HG03159 (cell line): ENCODE measurements around the gene BOC.

ENCODE experiments used
- ATAC-seq: cut with Tn5 transposase; IDR thresholded peaks from one replicate; pipeline ENCODE4 v1.9.1; 2021; ENCODE audit warnings: mild to moderate bottlenecking, moderate library complexity; ENCODE audit not compliant: unreplicated experiment

BOC gene

DNA sequence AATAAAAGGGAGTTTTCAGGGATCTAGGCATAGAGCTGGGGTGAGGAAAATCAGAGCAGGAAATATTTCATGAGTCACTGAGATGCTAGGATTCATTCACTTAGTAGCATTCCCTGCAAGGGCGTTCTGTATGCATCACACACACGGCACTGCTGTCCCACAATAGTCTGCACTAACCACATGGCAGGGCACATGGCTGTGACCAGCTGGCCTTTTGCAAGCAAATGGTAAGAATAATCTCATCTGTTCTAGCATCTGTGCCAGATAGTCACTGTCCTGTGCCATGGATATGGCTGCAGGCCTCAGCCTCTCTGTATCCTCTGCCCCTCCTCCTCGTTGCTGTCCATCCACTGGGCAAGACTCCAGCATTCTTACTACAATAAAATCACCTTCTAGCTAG lies 37.8 kb downstream of the BOC start:
- ATAC-seq, result no peak

DNA sequence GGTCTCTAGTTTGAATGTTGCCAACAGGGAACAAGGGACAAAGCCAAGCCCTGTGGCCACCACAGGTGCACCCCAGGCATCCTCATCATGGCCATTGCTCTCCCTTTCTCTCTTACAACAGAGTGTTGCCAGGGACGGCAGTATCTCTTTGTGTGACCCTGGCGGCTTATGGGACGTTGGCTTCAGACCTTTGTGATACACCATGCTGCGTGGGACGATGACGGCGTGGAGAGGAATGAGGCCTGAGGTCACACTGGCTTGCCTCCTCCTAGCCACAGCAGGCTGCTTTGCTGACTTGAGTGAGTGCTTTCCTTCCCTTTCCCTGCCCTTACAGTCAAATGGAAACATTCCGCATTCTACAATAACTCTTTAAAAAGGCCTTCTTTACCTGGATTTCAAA lies 38.2 kb downstream of the BOC start:
- no peak for ATAC-seq

DNA sequence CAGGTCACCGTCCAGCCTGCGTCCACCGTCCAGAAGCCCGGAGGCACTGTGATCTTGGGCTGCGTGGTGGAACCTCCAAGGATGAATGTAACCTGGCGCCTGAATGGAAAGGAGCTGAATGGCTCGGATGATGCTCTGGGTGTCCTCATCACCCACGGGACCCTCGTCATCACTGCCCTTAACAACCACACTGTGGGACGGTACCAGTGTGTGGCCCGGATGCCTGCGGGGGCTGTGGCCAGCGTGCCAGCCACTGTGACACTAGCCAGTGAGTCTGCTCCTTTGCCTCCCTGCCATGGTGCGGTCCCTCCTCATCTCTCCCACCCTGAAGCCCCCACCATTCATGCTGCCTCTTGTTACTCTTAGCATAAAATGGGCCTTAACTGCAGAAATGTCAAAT lies 39.2 kb downstream of the BOC start:
- no peak for ATAC-seq

DNA sequence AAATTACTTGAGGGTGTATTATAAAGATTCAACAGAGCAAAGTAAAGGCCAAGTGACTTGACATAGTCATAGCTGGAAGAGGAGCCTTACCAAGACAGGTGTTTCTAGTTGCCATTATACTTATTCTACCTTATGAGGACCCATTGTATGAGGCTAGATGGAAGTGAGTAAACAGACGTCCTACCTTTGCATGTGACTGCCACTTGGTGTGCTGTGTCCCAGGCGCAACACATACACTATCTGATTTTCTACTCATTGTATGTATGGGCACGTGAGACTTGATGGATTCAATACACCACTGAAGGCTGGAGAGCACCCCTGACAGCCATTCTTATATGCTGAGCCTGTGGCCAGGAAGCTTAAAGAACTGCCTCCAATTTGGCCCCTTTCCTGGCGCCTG lies 40.5 kb downstream of the BOC start:
- no peak for ATAC-seq

DNA sequence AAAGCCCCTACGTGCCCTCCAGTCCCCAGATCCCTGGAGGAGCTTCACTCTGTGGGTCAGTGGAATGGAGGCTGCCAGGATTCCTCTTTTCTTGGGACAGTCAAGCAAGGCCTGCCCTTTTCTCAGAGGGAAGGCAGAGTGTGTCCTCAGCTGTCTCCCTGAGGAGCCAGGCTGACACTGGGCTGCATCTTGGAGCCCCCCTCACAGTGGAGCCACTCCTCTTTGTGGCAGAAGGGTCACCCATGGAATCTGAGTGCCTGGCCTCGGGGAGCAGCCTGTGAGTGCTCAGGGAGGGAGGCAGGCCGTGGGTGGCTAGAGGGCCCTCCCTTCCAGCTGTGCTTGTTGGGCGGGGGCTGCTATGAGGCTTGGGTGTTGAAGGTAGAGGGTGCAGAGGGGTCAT lies 41.2 kb downstream of the BOC start:
- ATAC-seq, result no peak

DNA sequence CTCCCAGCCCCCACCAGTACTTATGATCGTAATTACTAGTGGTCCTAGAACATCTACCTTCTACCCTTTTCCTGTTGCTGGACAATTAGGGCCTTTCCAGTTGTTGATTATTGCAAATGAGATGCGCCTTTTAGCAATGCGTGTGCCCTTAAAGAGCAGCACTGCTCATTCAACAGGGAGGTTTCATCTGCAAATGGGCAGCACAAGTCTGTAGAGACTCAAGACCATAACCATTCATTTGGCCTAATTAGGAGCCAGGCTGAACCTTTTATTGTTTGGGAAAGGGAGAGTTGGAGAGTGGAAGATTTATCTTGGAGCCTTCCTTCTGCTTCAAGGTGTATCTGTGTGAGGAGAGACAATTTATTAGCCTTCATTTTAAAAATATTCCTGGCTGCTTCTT lies 42.3 kb downstream of the BOC start:
- ATAC-seq, result no peak

DNA sequence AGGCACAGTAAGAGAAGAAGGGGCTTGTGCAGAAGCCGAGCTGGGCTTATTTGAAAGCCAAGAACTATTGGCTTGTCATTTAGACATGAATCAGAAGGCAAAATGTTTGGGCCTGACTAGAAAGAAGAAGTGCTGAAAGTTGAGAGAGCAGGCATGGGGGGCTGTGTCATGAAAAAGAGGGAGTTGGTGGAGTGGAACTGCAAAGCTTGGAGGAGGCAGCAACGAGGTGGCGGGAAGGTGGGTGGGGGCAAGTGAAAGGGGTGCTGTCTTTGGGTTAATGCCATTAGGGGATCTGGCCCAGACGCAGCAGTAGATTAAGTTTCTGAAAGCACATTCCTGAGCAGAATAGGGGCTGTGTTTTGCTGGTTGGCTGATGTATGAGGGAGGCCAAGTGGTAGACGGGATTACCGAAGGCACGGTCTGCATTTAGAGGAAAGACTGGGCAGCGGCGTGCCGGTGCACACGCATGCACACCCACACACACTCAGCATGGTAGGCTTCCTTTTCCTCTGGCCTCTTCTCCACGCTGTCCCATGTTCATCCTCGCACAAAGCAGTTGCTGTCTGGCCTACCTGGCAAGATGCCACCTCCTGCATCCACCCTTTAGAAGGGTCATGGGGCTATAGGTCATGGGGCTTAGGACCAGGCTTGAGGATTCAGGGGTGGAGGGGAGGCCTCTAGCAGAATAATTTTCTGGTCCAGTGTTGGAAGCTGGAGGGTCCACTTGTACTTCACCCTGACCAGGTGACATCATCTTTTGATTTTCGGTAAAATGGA lies 43.0 kb downstream of the BOC start:
- ATAC-seq, result no peak

DNA sequence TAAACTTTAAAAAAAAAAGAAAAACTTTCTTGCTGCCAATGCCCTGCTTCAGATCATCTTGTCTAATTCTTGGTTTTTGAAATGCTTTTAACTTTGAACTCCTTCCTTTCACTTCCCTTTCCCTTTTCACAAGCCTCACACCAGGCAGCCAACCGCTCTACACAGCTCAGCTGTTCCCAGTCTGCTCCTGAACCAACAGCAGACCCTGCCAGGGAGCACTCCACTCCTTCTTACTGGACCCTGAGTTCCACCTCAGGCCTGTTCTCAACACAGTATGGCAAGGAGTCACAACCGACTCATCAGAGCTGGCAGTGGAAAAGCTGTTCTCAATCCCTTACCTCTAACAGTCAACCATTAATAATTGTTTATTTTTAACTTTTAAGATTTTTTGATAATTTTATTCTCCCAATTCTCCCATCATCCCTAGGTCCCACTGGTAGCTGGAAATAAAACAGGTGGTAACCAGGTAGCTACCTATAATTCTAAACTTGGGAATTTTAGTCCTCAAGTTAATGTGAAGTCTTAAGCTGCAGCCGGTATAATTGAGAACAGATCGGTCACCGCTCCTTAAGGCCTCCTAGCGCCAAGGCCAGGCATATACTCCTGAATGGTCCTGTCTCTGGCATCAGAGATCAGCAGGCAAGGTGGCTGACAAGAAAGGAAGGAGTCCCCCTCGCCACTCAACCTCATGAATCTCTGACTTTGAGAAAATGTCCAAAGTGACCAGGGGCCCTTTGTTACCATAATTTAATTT lies 43.9 kb downstream of the BOC start:
- no peak for ATAC-seq

DNA sequence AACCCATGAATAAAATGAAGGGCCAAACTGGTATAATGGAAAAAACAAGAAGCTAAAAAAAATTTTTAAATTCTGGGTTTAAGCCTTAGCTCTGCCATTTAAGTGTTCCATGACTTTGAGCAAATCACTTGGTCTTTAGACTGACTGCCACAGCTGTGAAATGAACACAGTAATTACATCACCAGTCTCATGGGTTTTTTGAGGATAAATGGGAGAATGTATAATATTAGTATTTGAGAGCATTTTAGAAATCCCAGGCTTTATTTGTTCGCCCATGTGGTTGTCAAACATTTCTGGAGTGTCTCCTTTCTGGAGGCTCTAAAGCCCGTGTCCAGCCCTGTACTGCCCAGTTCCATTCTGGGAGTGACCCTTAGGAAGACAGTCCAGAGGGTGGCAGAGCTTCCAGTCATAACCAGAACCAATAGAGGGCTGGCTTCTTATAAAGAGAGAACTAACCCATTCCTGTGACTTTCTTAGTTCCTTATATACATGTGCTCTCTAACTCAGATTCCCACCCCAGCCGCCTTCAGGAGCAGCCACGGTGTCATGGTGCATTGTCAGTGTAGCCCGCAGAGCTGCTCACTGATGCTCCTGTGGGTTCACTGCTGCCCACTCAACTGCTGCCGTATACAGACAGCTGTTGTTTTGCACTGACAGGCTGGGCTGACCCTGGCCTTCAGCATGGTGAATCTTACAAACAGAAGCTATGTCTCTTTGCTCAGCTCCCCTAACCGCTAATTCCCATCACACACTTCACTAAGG lies 44.7 kb downstream of the BOC start:
- no peak for ATAC-seq

DNA sequence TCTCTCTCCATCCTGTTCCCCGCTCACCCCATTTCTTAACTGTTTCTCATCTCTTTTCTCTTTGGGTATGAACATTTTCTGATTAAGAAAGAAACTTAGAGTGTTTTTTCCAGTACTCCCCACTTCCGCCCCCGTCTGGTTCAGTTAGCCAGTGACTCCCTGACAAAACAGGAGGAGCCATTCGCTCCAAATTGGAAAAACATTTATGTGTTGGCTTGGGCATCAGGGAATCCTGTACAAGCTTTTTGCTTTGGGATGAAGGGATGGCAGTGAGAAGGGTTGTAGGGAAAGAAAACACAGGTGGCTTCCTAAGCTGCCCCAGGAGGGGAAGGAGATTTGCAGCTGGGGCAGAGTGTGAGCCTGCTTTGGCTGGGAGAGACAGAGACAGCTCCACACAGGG lies 47.0 kb downstream of the BOC start:
- ATAC-seq, result no peak

DNA sequence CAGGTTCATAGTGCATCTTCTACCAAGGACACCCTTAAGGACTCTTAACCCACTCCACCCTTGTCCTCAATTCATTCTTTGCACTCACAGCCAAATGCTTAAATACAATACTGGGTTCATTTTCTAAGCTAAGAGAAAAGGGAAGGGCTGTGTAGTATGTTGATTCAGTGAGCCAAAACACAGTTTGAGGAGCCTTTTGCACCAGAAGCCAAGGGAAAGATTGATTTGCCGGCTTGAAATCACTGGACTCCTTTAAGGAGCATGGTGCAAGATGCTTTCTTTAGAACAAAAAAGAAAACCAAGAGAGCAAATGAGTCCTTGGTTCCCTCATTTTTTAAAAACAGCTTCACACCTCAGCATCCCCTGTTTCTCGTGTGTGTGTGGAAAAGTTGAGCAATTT lies 47.8 kb downstream of the BOC start:
- no peak for ATAC-seq

DNA sequence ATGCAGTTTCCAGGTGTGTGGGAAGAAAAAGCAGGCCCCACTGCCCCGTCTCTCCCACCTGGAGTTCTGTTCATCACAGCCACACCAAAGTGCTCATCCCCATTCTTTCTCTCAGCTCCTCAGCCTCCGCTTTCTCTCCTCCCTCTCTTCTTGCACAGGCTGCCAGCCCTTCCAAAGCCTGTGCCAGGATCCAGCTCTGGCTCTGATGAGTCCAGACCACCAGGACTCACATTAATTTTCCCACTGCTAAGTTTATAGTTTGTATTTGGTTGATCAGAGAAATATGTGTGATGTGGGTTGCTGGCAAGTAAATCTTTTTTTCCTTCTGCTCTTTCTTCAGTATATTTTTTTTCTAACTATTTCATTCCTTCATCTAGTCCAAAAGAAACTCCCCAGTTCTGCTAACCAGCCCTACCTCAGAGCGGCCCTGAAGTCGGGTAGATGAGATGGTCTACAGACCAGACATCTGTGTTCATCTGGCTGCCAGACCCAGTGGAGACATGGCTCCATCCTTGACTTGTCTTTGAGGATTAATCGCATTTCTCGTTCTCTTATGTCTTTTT lies 49.8 kb downstream of the BOC start:
- ATAC-seq, result no peak

DNA sequence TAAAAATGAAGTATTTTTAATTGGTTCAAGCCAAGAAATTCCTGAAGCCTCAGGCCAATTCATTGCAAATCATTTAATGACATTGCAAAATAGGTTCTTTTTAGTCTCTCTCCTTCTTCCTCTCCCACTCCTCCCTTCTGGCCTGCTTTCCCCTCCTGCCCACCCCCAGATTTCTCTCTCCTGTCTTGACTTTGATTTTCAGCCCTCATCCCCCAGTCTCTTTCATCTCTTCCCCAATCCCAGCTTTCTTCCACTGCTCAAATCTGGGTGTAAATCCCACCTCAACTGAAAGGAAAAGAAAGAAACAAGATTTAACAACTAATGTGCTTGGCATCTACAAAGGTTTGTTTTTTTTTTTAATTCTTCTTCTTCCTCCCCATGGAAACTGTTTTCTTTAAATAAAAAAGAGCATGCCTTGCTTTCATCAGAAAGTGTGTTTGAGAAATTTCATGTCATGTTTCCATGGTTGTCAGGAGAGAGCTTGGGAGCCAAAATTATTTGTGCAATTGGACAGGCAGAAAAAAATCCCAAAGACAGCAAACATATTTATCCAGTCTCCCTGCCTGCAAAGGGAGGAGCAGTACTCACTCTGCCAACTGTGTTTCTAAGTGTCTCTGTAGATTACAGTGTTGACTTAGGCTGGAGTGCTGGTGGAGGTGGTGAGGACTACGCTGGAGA lies 50.4 kb downstream of the BOC start:
- ATAC-seq, result no peak

DNA sequence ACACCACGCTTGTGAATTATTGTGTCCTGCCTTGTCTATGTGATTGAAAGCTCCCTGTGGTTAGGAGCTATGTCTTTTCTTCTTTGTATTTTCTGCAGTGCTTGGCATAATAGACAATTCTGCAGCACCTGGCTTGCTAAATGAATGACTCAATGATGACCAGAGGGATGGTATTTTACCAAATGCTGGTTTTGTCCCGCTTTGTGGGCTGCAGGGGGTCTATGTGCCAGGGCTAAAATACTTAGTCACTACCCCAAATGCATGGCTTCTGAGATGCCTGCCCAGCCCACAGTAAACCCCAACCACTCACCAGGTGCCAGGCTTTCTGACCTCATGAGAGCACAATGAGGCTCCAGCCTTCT lies 50.9 kb downstream of the BOC start:
- no peak for ATAC-seq

DNA sequence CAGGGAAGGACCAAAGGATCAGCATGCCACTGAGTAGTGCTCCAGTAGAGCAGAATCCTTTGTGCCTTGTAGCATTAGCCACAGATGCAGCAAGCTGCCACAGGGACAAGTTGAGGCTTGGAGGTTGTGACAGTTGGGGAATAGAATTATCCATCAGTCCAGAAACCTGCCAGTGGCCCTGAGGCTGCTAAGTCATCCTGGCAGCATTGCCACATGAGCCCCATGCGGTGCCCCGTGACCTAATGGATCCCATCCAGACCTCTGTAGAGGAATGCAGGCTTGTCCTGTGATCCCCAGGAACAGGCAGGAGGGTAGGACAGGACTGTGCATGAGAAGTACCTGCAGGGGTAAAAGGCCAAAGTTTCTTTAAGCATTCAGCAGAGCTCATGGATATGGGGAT lies 51.7 kb downstream of the BOC start:
- ATAC-seq, result no peak

DNA sequence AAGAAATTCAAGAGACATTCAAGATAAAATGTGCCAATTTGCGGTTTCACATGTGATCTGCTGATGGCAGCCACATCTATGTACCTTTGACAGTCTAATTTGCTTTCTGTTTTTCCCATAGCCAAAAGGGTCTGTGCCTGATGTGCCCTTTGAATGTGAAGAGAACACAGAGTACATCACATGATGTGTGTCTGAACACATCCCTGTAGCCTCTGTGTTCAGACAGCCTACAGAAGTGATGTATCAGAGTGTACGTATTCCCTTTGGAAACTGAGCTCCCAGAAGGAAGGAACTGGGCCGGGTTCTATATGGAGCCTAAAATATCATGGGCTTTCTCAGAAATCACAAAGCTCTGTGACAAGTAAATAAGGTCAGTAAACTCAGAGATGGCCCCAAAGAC lies 52.4 kb downstream of the BOC start:
- no peak for ATAC-seq

DNA sequence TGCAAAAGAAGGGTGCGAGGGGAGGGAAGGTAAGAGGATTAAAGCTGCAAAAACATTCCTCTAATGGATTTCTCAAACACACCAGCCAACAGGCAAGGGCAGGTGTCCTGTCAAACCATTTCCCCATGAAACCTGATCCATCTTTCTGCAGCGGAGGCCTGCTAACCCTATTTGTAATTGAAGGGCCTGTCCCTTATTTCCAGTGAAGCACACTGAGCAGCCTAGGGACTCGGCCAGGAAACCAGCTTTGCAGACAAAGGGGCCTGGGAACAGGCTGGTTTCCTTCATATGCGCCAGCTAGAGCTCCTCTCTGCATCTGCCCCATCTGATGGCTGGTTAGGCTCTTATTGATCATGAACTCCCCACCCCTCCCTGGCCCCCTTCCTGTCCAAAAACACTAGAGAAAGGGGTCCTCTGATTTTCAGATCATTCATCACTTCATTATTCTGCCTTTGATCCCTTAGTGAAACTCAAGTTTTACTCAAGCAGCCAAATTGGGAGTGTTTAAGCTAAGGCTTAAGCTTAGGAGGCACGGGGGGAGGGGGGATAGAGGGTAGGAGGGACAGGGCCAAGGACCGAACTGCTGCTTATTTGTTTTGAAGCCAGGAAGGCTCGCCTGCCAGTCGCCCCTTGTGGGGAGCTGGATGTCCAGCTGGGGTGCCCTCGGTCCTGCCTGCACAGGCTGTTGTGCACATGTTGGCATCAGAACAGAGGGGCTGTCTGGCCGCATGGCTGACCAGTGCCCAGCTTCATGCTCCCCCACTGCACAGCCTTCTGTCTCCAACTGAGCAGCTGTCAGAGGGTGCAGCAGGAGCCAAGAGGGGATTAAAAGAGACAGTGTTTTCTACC lies 53.1 kb downstream of the BOC start:
- no peak for ATAC-seq

DNA sequence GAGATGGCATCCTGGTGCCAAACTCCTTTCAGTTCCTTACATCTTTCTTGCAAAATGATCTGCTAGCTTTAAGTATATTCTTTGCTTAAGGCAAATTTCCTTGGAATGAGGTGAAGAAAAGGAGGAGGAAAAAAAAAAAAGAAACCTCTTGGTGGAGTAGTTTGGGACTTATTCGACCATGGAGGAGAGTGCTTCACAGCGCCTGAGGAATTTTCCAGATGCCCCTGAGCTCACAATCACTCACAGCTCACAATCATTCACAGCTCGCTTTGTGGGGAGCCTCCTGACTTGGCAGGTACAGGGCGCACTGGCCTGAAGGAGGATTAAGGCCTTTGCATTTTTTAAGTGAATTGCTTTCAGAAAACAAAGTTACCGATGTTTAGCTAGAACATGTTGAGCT lies 53.9 kb downstream of the BOC start:
- no peak for ATAC-seq

DNA sequence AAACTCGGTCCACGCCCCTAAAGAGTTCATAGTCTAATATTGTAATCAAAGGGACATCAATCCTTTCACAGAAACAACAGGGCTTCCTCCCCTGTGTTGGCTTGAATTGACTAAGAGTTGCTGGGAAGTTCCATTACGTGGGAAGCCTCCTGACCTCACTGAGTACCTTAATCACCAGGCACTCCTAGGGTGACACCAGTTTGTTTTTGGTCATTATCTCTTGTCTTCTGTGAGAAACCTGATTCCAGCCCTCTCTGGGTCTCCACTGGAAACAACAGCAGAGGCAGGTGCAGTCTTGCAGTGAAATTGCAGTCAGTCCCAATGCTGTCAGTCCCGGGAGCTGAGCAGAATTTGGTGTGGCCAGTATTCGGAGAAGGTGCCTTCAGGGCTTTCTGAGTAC lies 55.4 kb downstream of the BOC start:
- ATAC-seq, result no peak

DNA sequence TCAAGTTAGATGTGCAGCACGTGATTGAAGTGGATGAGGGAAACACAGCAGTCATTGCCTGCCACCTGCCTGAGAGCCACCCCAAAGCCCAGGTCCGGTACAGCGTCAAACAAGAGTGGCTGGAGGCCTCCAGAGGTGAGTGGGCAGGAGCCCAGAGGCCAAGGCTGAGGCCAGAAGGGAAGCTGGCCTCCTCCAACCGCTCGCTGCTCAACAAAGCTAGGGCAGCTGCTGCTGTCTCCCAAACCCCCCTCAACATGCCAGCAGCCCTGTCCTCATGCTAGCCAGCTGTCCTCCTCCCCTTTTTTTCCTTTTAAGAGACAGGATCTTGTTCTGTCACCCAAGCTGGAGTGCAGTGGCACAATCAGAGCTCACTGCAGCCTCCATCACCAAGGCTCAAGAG lies 57.0 kb downstream of the BOC start:
- ATAC-seq, result no peak
